Liver (tissue), 9 donors: ENCODE data around the gene BOLA1. TPM values are rescaled to one million over a fixed set of nuclear protein-coding genes. Genes with fewer than 3 reads are reported as not detected.
"Not testable (repeated sequence)": the region's sequence is repeated elsewhere in the genome, so short reads cannot be mapped to it uniquely, and the experiment has no call there.

Experiments
- DNase-seq: peaks from one replicate; pipeline ENCODE4 v3.0.0-alpha.2; 2017; ENCODE audit warnings: low spot score
- H3K27ac ChIP-seq, 2 donors: one replicate each; pipeline ENCODE4 v1.7.0; 2013; ENCODE audit warnings: inconsistent platforms in 2 of 2, low read length in 2 of 2, control low read depth in 1 of 2, low read depth in 1 of 2, mild to moderate bottlenecking in 1 of 2
- H3K27me3 ChIP-seq, 4 donors: one replicate each; pipeline versions ENCODE4 v1.6.1 to v1.7.0; 2013; ENCODE audit warnings: low read length in 3 of 4, inconsistent platforms in 1 of 4, mild to moderate bottlenecking in 1 of 4, moderate library complexity in 1 of 4; ENCODE audit not compliant: control insufficient read depth in 4 of 4, insufficient read depth in 4 of 4
- H3K36me3 ChIP-seq, 4 donors: one replicate each; pipeline versions ENCODE4 v1.6.1 to v1.7.0; 2013; ENCODE audit warnings: low read length in 3 of 4, mild to moderate bottlenecking in 3 of 4, low read depth in 1 of 4, moderate library complexity in 1 of 4; ENCODE audit not compliant: control insufficient read depth in 4 of 4, insufficient read depth in 3 of 4
- H3K4me1 ChIP-seq, 4 donors: one replicate each; pipeline versions ENCODE4 v1.6.1 to v1.7.0; 2013; ENCODE audit warnings: low read length in 3 of 4, mild to moderate bottlenecking in 3 of 4, moderate library complexity in 1 of 4; ENCODE audit not compliant: control insufficient read depth in 4 of 4, insufficient read depth in 4 of 4
- H3K4me3 ChIP-seq, 3 donors: one replicate each; pipeline versions ENCODE4 v1.6.1 to v1.7.0; 2013; ENCODE audit warnings: low read length in 3 of 3, control low read depth in 1 of 3, low read depth in 1 of 3, mild to moderate bottlenecking in 1 of 3
- H3K9ac ChIP-seq, 2 donors: one replicate each; pipeline ENCODE4 v1.7.0; 2013; ENCODE audit warnings: low read length in 2 of 2, mild to moderate bottlenecking in 2 of 2, moderate library complexity in 2 of 2, control low read depth in 1 of 2, low read depth in 1 of 2
- H3K9me3 ChIP-seq, 4 donors: one replicate each; pipeline versions ENCODE4 v1.6.1 to v1.7.0; 2013; ENCODE audit warnings: low read length in 3 of 4; ENCODE audit not compliant: control insufficient read depth in 4 of 4
- EGR1 ChIP-seq, 2 donors: IDR thresholded peaks; 2 replicates each; pipeline ENCODE4 v1.6.1; 2016 to 2018; ENCODE audit warnings: antibody characterized with exemption in 2 of 2, low read depth in 2 of 2
- FOXA1 ChIP-seq: IDR thresholded peaks from 2 replicates; pipeline ENCODE4 v1.6.1; 2016; ENCODE audit warnings: antibody characterized with exemption
- GABPA ChIP-seq, 2 donors: IDR thresholded peaks in 1 of 2; conservative IDR thresholded peaks in 1 of 2; 2 replicates each; pipeline ENCODE4 v1.6.1; 2016; ENCODE audit warnings: antibody characterized with exemption in 2 of 2, mild to moderate bottlenecking in 1 of 2, moderate library complexity in 1 of 2
- HNF4A ChIP-seq, 2 donors: conservative IDR thresholded peaks; 2 replicates each; pipeline ENCODE4 v1.6.1; 2016; ENCODE audit warnings: antibody characterized with exemption in 2 of 2, mild to moderate bottlenecking in 2 of 2
- JUND ChIP-seq, 2 donors: IDR thresholded peaks; 2 replicates each; pipeline ENCODE4 v1.6.1; 2016; ENCODE audit warnings: antibody characterized with exemption in 2 of 2
- NR2F2 ChIP-seq: IDR thresholded peaks from 2 replicates; pipeline ENCODE4 v1.6.1; 2016; ENCODE audit warnings: antibody characterized with exemption
- RAD21 ChIP-seq, 2 donors: IDR thresholded peaks; 2 replicates each; pipeline ENCODE4 v1.6.1; 2016; ENCODE audit warnings: antibody characterized with exemption in 2 of 2, mild to moderate bottlenecking in 2 of 2
- RXRA ChIP-seq, 2 donors: IDR thresholded peaks; 2 replicates each; pipeline ENCODE4 v1.6.1; 2017 to 2018; ENCODE audit warnings: antibody characterized with exemption in 2 of 2, mild to moderate bottlenecking in 1 of 2
- SP1 ChIP-seq: IDR thresholded peaks from 2 replicates; pipeline ENCODE4 v1.6.1; 2018; ENCODE audit warnings: antibody characterized with exemption, mild to moderate bottlenecking
- YY1 ChIP-seq: IDR thresholded peaks from 2 replicates; pipeline ENCODE4 v1.6.1; 2016; ENCODE audit warnings: antibody characterized with exemption, mild to moderate bottlenecking
- WGBS: extraction: QIAGEN DNeasy Blood & Tissue Kit; methylation state at CpG from one replicate; pipeline ENCODE4 v1.1.7; 2013; 5-methylcytosine and 5-hydroxymethylcytosine counted together
- polyA plus RNA-seq, 2 donors: library from polyadenylated mRNA; stranded (reverse) in 1 of 2; unstranded in 1 of 2; fragments of 200-250 nt in 1 of 2; fragments of >200 nt in 1 of 2; fragmentation: Nextera tagmentation in 1 of 2; extraction: Ambion mirVana in 1 of 2; gene quantifications; one replicate each; pipeline versions ENCODE4 v1.2.1 to v1.2.3, GENCODE V29; 2013 to 2015
- total RNA-seq, 2 donors: library from RNA; depleted of rRNA; stranded (reverse); fragments of >200 nt; gene quantifications; one replicate each; pipeline ENCODE4 v1.2.3, GENCODE V29; 2014
- TF ChIP-seq, protein P1 (sequence below): IDR thresholded peaks from 2 replicates; pipeline ENCODE4 v1.6.1; 2016; ENCODE audit warnings: antibody characterized with exemption
- TF ChIP-seq, protein P2 (sequence below): IDR thresholded peaks from 2 replicates; pipeline ENCODE4 v1.6.1; 2016; ENCODE audit warnings: antibody characterized with exemption
- TF ChIP-seq, protein P3 (sequence below): fragments of 150-350 bp; IDR thresholded peaks from 2 replicates; pipeline ENCODE4 v1.5.1; 2017; ENCODE audit warnings: improper control_type of control experiment, low read depth, low read length; ENCODE audit not compliant: missing input control
- TF ChIP-seq, protein P4 (sequence below): IDR thresholded peaks from 2 replicates; pipeline ENCODE4 v1.6.1; 2016; ENCODE audit warnings: antibody characterized with exemption
- donor health status: healthy.
- donor health status: healthy.
- donor health status: healthy.
- donor health status: healthy.
- donor health status: healthy.

Gene BOLA1
- total and polyA plus RNA-seq, 4 donors = 10.2 to 22.1 (median 11.6) TPM

DNA sequence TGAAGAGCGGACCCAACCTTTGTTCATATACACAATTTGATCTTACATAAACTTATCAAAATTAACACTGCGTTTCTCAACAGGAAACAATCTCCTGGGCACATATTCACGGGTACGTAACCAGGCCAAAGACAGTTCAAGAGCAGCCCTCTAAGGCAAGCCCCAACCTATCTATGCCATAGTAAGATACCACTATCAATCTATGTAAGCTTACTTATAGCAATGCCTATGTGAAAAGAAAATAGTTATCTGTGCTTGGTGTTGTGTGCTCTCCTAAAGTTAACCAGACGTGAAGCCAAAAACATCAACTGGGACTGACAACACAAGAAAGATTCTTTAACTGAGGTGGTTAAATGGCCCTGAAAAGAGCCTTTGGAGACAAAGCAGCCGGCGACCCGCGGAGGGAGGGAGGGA, 49.4 kb upstream of the BOLA1 start:
- Histone ChIP-seq H3K27me3 (no peaks in the 10 kb centered on the region), H3K27ac (peak overlapping the region; percentile 73 to 89), H3K36me3 (peaks cover 0 to 9% (median 0%) of the 10 kb centered on the region in 4 donors), H3K4me3 (peak overlapping the region; percentile 66 to 83 (median 82)), H3K9me3 (no peaks in the 10 kb centered on the region), H3K4me1 (peaks cover 0 to 36% (median 29%) of the 10 kb centered on the region in 4 donors), H3K9ac (peak overlapping the region; percentile 27 to 97)
- TF ChIP-seq YY1 (no peak), SP1 (no peak), GABPA (IDR thresholded peaks at IDR 0.05 in 1 of 2, conservative IDR thresholded peaks at IDR 0.05 in 1 of 2) (no peak), HNF4A (conservative IDR thresholded peaks at IDR 0.05) (no peak), EGR1 (IDR thresholded peaks at IDR 0.05; ENCODE audit: low read depth in 2 of 2) (no peak), RAD21 (IDR thresholded peaks at IDR 0.05) (no peak), NR2F2 (no peak), RXRA (IDR thresholded peaks at IDR 0.05) (no peak), FOXA1 (no peak), JUND (IDR thresholded peaks at IDR 0.05) (no peak)
- TF ChIP-seq, protein P1, sequence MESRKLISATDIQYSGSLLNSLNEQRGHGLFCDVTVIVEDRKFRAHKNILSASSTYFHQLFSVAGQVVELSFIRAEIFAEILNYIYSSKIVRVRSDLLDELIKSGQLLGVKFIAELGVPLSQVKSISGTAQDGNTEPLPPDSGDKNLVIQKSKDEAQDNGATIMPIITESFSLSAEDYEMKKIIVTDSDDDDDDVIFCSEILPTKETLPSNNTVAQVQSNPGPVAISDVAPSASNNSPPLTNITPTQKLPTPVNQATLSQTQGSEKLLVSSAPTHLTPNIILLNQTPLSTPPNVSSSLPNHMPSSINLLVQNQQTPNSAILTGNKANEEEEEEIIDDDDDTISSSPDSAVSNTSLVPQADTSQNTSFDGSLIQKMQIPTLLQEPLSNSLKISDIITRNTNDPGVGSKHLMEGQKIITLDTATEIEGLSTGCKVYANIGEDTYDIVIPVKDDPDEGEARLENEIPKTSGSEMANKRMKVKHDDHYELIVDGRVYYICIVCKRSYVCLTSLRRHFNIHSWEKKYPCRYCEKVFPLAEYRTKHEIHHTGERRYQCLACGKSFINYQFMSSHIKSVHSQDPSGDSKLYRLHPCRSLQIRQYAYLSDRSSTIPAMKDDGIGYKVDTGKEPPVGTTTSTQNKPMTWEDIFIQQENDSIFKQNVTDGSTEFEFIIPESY = no peak
- TF ChIP-seq, protein P2, sequence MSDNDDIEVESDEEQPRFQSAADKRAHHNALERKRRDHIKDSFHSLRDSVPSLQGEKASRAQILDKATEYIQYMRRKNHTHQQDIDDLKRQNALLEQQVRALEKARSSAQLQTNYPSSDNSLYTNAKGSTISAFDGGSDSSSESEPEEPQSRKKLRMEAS = no peak
- TF ChIP-seq, protein P3, sequence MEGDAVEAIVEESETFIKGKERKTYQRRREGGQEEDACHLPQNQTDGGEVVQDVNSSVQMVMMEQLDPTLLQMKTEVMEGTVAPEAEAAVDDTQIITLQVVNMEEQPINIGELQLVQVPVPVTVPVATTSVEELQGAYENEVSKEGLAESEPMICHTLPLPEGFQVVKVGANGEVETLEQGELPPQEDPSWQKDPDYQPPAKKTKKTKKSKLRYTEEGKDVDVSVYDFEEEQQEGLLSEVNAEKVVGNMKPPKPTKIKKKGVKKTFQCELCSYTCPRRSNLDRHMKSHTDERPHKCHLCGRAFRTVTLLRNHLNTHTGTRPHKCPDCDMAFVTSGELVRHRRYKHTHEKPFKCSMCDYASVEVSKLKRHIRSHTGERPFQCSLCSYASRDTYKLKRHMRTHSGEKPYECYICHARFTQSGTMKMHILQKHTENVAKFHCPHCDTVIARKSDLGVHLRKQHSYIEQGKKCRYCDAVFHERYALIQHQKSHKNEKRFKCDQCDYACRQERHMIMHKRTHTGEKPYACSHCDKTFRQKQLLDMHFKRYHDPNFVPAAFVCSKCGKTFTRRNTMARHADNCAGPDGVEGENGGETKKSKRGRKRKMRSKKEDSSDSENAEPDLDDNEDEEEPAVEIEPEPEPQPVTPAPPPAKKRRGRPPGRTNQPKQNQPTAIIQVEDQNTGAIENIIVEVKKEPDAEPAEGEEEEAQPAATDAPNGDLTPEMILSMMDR = no peak
- TF ChIP-seq, protein P4, sequence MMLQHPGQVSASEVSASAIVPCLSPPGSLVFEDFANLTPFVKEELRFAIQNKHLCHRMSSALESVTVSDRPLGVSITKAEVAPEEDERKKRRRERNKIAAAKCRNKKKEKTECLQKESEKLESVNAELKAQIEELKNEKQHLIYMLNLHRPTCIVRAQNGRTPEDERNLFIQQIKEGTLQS = no peak
- no peak for DNase-seq
- WGBS = 5% methylated on average over 9 of the region's 9 CpGs

DNA sequence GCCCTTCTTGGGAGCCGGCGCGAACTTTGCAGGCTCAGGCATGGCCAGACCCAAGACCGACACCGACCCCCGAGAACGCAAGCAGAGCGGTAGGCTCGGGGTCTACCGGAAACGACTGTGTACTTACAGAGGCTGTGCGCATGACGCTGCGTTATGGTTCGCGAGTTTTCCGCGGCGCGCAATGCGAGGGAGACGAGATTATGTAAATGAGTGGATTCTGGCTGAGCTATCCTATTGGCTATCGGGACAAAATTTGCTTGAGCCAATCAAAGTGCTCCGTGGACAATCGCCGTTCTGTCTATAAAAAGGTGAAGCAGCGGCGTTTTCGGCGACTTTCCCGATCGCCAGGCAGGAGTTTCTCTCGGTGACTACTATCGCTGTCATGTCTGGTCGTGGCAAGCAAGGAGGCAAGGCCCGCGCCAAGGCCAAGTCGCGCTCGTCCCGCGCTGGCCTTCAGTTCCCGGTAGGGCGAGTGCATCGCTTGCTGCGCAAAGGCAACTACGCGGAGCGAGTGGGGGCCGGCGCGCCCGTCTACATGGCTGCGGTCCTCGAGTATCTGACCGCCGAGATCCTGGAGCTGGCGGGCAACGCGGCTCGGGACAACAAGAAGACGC, 48.5 kb upstream of the BOLA1 start:
- not testable (repeated sequence) for H3K4me3 ChIP-seq, DNase-seq, H3K36me3 ChIP-seq, H3K9me3 ChIP-seq, H3K9ac ChIP-seq, H3K27me3 ChIP-seq, H3K27ac ChIP-seq
- peaks cover 0 to 32% (median 23%) of the 10 kb centered on the region in 4 donors for H3K4me1 ChIP-seq
- no CpG with 5 or more reads among the region's 62 CpGs for WGBS

DNA sequence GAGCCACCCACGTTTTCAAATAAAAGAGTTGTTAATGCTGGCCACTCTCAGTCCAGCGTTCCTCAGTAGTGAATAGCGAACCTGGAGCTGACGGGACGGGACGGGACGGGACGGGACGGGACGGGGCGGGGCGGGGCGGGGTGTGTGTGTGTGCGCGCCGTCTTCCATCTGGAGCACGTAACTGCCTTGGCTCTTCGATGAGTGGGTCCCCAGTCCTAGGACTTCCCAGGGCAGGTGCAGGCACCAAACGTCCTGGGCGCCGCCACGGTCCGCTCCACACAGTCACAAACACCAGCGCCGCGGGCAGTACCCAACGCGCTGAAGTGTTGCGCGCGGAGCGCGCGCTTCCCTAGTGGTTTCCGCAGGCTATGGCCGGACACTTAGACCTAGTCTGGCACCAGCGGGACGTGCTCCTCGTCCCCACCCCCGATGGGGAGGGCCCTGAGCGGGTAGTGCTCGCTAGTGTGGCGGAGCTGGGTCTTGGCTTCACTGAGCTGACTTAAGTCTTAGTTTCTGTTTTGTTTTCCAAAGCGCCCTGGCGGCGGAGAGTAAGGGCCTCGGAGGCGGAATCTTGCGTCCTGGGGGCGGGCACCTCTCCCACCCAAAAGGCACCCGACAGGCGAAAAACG, 47.7 kb upstream of the BOLA1 start:
- H3K9me3 ChIP-seq, H3K4me3 ChIP-seq, H3K27ac ChIP-seq, H3K27me3 ChIP-seq, DNase-seq, H3K9ac ChIP-seq, H3K36me3 ChIP-seq: not testable (repeated sequence)
- no CpG with 5 or more reads among the region's 53 CpGs for WGBS
- H3K4me1 ChIP-seq = peaks cover 0 to 28% (median 23%) of the 10 kb centered on the region in 4 donors

DNA sequence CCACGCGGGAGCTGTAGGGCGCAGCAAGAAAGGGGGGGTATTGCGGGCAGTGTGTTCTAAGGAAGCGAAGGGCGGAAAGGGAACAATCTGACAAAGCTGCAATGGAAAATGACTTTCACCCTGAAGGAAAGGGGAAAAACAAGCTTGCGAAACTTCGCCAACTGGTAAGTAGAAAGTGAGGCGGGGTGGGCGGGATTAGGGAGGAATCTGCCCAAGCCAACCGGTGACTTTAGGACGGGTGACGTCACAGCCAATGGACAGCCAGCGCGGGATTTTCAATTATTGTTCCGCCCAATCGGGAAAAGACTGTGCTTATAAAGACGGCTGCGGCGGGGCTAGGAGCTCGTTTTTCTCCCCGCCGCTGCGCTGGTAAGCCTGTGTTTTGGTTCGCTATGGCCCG, 47.1 kb upstream of the BOLA1 start:
- not testable (repeated sequence) for H3K27me3 ChIP-seq, H3K36me3 ChIP-seq, H3K27ac ChIP-seq, DNase-seq, H3K9ac ChIP-seq, H3K9me3 ChIP-seq, H3K4me3 ChIP-seq
- H3K4me1 ChIP-seq = peaks cover 0 to 28% (median 22%) of the 10 kb centered on the region in 4 donors
- WGBS = no CpG with 5 or more reads among the region's 26 CpGs

DNA sequence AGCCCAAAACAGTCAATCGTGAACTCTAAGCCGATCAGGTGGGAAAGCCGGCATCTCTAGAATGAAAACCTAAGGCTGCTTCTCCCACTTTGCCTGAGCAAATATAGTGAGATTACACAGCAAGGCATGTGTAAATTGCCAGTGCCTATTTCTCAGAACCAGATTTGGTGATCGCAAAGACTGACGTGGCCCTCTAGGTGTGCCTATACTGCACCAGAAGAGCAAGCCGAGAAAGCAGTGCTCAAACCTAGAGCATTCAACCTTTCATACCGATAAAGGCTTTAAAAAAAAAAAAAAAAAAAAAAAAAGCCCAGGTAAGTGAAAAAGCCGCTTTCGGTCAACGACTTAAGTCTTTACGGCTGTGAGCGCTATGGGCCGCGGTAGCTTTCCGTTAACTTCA, 39.1 kb upstream of the BOLA1 start:
- H3K9ac ChIP-seq, H3K27me3 ChIP-seq, DNase-seq, H3K9me3 ChIP-seq, H3K4me3 ChIP-seq, H3K27ac ChIP-seq, H3K36me3 ChIP-seq, H3K4me1 ChIP-seq: not testable (repeated sequence)
- WGBS = no CpG with 5 or more reads among the region's 15 CpGs
